GM12872 (cell line): Measurements from ENCODE around the gene ERCC4.

Experiments used
- CTCF ChIP-seq: IDR thresholded peaks from 3 replicates; pipeline ENCODE4 v1.5.1; 2011; ENCODE audit warnings: low read depth, mild to moderate bottlenecking, low read length, moderate library complexity; ENCODE audit not compliant: insufficient read depth

Gene ERCC4

GRCh38 chr16:13995194-13995593 is 75.2 kb downstream of the ERCC4 start:
- TF ChIP-seq CTCF: no peak

- no peak for TF ChIP-seq CTCF
Observed at GRCh38 chr16:13996778-13997288, 76.9 kb downstream of the ERCC4 start.

- no peak for TF ChIP-seq CTCF
Observed at GRCh38 chr16:13997526-13997925, 77.6 kb downstream of the ERCC4 start.

GRCh38 chr16:13997933-13998332 is 78.0 kb downstream of the ERCC4 start:
- TF ChIP-seq CTCF: no peak

GRCh38 chr16:13999071-13999894 is 79.3 kb downstream of the ERCC4 start:
- TF ChIP-seq CTCF: no peak

GRCh38 chr16:13999895-14000425 is 80.0 kb downstream of the ERCC4 start:
- TF ChIP-seq CTCF: no peak

- TF ChIP-seq CTCF: no peak
Observed at GRCh38 chr16:14001521-14001920, 81.6 kb downstream of the ERCC4 start.
